Activated B cell treated with CpG ODN at 0.5 μM for 24 hours (primary cell): ENCODE data around the gene MYZAP. TPM values are rescaled to one million over a fixed set of nuclear protein-coding genes. Genes with fewer than 3 reads are reported as not detected.

Source experiments
- ATAC-seq: fragments of 200-7000 bp; cut with Tn5 transposase; one replicate; pipeline ENCODE4 v1.10.0; 2021; ENCODE audit warnings: low read depth, mild to moderate bottlenecking, moderate library complexity
- CTCF ChIA-PET: fragments of 350-600 bp; sonication (Branson Sonifier 250); formaldehyde crosslinking; loops from one replicate; lab custom pipeline; 2021; ENCODE audit warnings: antibody characterized with exemption; lab: Charles Lee
- POLR2A ChIA-PET: fragments of 350-600 bp; sonication (Branson Sonifier 250); formaldehyde crosslinking; loops from one replicate; lab custom pipeline; 2021; ENCODE audit warnings: antibody characterized with exemption; lab: Charles Lee
- DNase-seq: peaks from one replicate; pipeline ENCODE4 v3.0.0; 2022
- H3K27ac Mint-ChIP-seq: one replicate; pipeline ENCODE4 v1.8.0; 2020; ENCODE audit warnings: mixed read lengths
- H3K27me3 Mint-ChIP-seq: one replicate; pipeline ENCODE4 v1.8.0; 2021; ENCODE audit warnings: mixed read lengths
- H3K36me3 Mint-ChIP-seq: one replicate; pipeline ENCODE4 v1.8.0; 2021; ENCODE audit warnings: low read depth, mixed read lengths
- H3K4me1 Mint-ChIP-seq: one replicate; pipeline ENCODE4 v1.8.0; 2021; ENCODE audit warnings: mixed read lengths
- H3K4me3 Mint-ChIP-seq: one replicate; pipeline ENCODE4 v1.8.0; 2020; ENCODE audit warnings: mild to moderate bottlenecking, mixed read lengths
- H3K9me3 Mint-ChIP-seq: one replicate; pipeline ENCODE4 v1.8.0; 2020; ENCODE audit warnings: mixed read lengths
- intact Hi-C: fragments of 100-400 bp; cut with micrococcal nuclease; formaldehyde crosslinking; loops from one replicate; pipeline ENCODE4 v1.15.1; 2024
- total RNA-seq: library from RNA; stranded (reverse); gene quantifications from 2 replicates; pipeline ENCODE4 v1.2.3, GENCODE V29; 2022
- TF ChIP-seq, protein P1 (sequence below): fragments of 200-600 bp; IDR thresholded peaks from one replicate; pipeline ENCODE4 v1.8.0; 2022; ENCODE audit warnings: antibody characterized with exemption, mild to moderate bottlenecking

Gene MYZAP
- total RNA-seq, 1 donor from 2014 or later = 1.00 TPM

DNA sequence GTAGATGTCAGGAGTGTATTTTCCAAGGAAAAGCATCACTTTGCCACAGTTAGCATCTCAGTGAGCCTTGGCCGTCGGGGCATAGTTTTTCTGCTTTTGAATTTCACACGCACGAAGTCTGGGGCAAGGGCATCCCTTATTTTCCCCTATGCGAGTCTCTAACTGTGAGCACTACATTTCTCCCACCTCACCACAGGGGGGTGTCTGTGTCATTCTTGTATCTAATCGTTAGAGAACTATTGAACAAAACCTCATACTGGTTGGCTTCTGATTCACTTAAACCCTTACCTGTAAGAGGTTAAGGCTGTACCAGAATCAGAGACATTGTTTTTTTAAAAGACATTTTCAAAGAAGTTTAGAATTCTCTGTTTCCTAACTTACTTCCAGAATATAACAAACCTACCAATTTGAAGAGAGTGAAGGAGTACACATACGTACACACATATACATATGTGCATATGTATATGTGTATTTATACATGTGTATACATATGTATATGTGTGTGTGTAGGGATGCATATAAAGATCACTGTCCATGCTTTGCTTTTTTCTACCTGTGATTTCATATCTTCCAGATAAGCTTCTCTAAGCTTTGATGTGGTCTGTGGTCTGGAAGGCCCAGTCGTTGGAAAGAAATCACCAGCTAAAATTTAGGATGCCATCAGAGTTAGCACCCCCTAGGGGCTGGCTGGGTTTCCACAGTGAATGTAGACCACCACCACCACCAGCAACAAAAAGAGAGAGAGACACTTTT is 49.4 kb downstream of the MYZAP start:
- no peak overlapping the region for H3K27ac Mint-ChIP-seq

DNA sequence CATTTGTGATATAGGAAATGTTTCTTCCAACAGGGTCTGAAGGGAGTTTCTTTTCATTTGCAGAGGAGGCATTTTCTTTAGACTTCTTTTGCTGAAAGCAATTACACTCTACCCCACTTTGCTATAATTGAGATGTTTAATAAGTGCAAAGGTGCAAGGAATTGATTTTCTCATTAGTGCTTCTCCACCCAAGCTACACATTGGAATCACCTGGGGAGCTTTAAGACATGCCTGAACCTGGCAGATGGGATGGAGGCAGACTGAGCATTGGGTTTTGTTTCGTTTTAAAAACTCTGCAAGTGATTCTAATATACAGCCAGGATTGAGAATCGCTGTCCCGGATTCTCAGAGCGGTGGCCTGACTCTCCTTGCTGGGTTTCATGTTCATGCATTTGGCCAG is 52.1 kb downstream of the MYZAP start:
- Mint-ChIP-seq H3K4me1 (peaks cover 16% of the 10 kb centered on the region), H3K36me3 (peaks cover 5% of the 10 kb centered on the region), H3K27ac (no peak overlapping the region), H3K4me3 (no peak overlapping the region), H3K27me3 (no peaks in the 10 kb centered on the region), H3K9me3 (no peaks in the 10 kb centered on the region)
- ChIA-PET CTCF (no interaction called here), POLR2A (interaction anchor here (0.6 kb wide), 1 partner anchor 37 kb away, joined by 3 read pairs; no protein-coding TSS in a partner anchor)
- DNase-seq (no peak), ATAC-seq (no peak)
- intact Hi-C loops = loop anchor here (10.0 kb wide), 1 partner anchor 221 kb away; no protein-coding TSS in a partner anchor
- TF ChIP-seq, protein P1, sequence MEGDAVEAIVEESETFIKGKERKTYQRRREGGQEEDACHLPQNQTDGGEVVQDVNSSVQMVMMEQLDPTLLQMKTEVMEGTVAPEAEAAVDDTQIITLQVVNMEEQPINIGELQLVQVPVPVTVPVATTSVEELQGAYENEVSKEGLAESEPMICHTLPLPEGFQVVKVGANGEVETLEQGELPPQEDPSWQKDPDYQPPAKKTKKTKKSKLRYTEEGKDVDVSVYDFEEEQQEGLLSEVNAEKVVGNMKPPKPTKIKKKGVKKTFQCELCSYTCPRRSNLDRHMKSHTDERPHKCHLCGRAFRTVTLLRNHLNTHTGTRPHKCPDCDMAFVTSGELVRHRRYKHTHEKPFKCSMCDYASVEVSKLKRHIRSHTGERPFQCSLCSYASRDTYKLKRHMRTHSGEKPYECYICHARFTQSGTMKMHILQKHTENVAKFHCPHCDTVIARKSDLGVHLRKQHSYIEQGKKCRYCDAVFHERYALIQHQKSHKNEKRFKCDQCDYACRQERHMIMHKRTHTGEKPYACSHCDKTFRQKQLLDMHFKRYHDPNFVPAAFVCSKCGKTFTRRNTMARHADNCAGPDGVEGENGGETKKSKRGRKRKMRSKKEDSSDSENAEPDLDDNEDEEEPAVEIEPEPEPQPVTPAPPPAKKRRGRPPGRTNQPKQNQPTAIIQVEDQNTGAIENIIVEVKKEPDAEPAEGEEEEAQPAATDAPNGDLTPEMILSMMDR = no peak

More for the DNA sequence above, 49.4 kb downstream of the MYZAP start:
- intact Hi-C loops = loop anchor here (1.0 to 10.0 kb wide), 2 partner anchors 80 to 224 kb away; no protein-coding TSS in a partner anchor
- TF ChIP-seq, protein P1 = no peak
- ATAC-seq = no peak
- ChIA-PET POLR2A (no interaction called here), CTCF (interaction anchor here (0.6 to 1.8 kb wide), 4 partner anchors 15 to 1918 kb away, joined by 3 to 7 read pairs (median 5); no protein-coding TSS in a partner anchor)
- H3K4me3 Mint-ChIP-seq = no peak overlapping the region
- H3K27me3 Mint-ChIP-seq = no peaks in the 10 kb centered on the region
- H3K9me3 Mint-ChIP-seq = no peaks in the 10 kb centered on the region
- no peak for DNase-seq
- H3K36me3 Mint-ChIP-seq = peaks cover 17% of the 10 kb centered on the region
- H3K4me1 Mint-ChIP-seq = peaks cover 2% of the 10 kb centered on the region

DNA sequence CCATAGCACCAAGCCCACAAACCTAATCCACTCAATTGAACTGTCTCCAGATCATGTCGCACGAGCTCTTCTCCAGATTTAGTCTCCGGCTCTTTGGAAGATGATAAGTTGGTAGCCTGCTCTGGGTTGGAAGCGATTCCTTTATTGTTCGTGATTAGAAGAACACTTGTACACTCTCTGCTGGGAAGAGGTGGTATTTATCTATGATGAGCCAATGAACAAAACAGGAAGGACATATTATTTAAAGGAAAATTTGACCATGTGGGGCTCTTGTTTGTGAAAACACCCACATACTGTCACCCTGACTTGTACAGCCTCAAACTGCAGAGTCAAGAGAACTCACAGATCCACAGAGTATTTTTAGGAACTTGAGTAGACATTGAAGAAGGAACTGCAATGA is 54.4 kb downstream of the MYZAP start:
- Mint-ChIP-seq H3K4me1 (peaks cover 15% of the 10 kb centered on the region), H3K36me3 (peaks cover 2% of the 10 kb centered on the region), H3K4me3 (no peak overlapping the region), H3K27me3 (no peaks in the 10 kb centered on the region), H3K9me3 (no peaks in the 10 kb centered on the region), H3K27ac (no peak overlapping the region)
- POLR2A ChIA-PET = no interaction called here
- CTCF ChIA-PET = interaction anchor here (0.6 kb wide), 1 partner anchor 215 kb away, joined by 3 read pairs; no protein-coding TSS in a partner anchor
- no peak for DNase-seq
- TF ChIP-seq, protein P1 = no peak
- no peak for ATAC-seq
- intact Hi-C loops = loop anchor here (5.0 to 10.0 kb wide), 2 partner anchors 51 to 219 kb away; no protein-coding TSS in a partner anchor

DNA sequence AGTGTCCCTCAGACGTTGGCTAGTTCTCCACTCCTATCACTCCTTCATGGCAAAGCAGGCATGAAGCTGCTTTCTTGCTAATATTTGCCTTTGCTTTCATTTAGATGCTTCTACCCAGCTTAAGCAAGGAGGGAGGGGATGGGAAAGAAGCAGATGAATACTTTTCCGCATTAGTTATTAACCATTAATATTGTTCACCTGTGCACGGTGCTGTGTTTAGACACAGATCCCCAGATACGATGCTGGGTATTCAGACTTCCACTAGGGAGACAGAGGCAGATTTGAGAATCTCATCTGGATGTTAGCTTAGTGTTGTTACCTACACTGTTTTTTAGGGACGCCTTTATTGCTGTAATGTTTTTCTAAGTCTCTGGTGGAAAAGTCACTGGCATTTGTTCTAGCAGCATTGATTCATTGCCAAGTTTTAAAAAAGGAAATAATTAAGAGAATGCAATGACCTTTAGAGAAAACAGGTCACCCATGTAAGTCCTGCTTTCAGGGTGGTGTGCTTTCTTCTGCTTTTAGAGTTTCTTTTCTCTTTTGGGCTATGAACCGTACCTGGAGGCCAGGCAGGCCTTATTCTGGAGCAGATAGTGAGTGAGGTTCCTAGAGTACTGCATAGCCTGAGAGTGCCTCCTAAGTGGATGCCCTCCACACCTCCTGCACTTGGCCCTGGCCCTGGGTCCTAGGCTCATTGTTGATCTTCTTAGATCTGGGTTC is 55.5 kb downstream of the MYZAP start:
- CTCF ChIA-PET = no interaction called here
- POLR2A ChIA-PET = no interaction called here
- H3K36me3 Mint-ChIP-seq = peaks cover 2% of the 10 kb centered on the region
- ATAC-seq = no peak
- DNase-seq = no peak
- no peak overlapping the region for H3K4me3 Mint-ChIP-seq
- H3K27ac Mint-ChIP-seq = no peak overlapping the region
- intact Hi-C loops = loop anchor here (5.0 to 10.0 kb wide), 2 partner anchors 50 to 218 kb away; no protein-coding TSS in a partner anchor
- H3K4me1 Mint-ChIP-seq = peaks cover 15% of the 10 kb centered on the region
- TF ChIP-seq, protein P1 = no peak
- H3K9me3 Mint-ChIP-seq = no peaks in the 10 kb centered on the region
- no peaks in the 10 kb centered on the region for H3K27me3 Mint-ChIP-seq

DNA sequence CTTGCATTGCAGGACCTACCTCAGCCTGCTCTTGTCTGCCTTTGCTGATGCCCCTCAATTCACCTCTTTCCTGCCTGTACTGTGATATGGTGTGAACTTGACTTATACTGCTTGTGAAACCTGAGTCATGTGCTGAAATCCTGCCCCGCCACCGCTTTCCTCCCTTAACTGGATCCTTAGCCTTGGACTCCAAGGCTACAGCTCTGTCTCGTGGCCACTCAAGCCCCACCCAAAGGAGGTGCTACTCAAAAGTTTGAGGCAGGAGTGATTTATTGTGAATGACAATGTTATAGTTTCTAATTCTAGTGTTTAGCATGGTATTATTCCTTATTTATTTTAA is 56.1 kb downstream of the MYZAP start:
- no peaks in the 10 kb centered on the region for H3K9me3 Mint-ChIP-seq
- CTCF ChIA-PET = no interaction called here
- H3K27me3 Mint-ChIP-seq = no peaks in the 10 kb centered on the region
- ATAC-seq (no peak), DNase-seq (no peak)
- POLR2A ChIA-PET = no interaction called here
- peaks cover 2% of the 10 kb centered on the region for H3K36me3 Mint-ChIP-seq
- H3K27ac Mint-ChIP-seq = no peak overlapping the region
- no peak overlapping the region for H3K4me3 Mint-ChIP-seq
- H3K4me1 Mint-ChIP-seq = peaks cover 15% of the 10 kb centered on the region
- TF ChIP-seq, protein P1 = no peak
- intact Hi-C loops = loop anchor here (5.0 to 10.0 kb wide), 2 partner anchors 50 to 217 kb away; no protein-coding TSS in a partner anchor
